Glutamatergic neuron (in vitro differentiated cells): Measurements from ENCODE around the gene GGT7. TPM values are rescaled to one million over a fixed set of nuclear protein-coding genes. Genes with fewer than 3 reads are reported as not detected.

Source experiments
- DNase-seq: peaks from one replicate; pipeline ENCODE4 v3.0.0; 2022
- H3K27ac Mint-ChIP-seq: one replicate; pipeline ENCODE4 v1.8.0; 2020; ENCODE audit warnings: mild to moderate bottlenecking, mixed read lengths, inconsistent platforms; ENCODE audit not compliant: unreplicated experiment
- H3K27me3 Mint-ChIP-seq: one replicate; pipeline ENCODE4 v1.8.0; 2020; ENCODE audit warnings: mild to moderate bottlenecking, moderate library complexity, mixed read lengths, inconsistent platforms; ENCODE audit not compliant: unreplicated experiment
- H3K36me3 Mint-ChIP-seq: one replicate; pipeline ENCODE4 v1.8.0; 2020; ENCODE audit warnings: mild to moderate bottlenecking, mixed read lengths, inconsistent platforms; ENCODE audit not compliant: unreplicated experiment
- H3K4me1 Mint-ChIP-seq: one replicate; pipeline ENCODE4 v1.8.0; 2020; ENCODE audit warnings: mild to moderate bottlenecking, low read depth, mixed read lengths, inconsistent platforms; ENCODE audit not compliant: unreplicated experiment
- H3K4me3 Mint-ChIP-seq: one replicate; pipeline ENCODE4 v1.8.0; 2020; ENCODE audit warnings: mild to moderate bottlenecking, mixed read lengths, inconsistent platforms; ENCODE audit not compliant: unreplicated experiment
- H3K9me3 Mint-ChIP-seq: one replicate; pipeline ENCODE4 v1.8.0; 2020; ENCODE audit warnings: mild to moderate bottlenecking, moderate library complexity, mixed read lengths, inconsistent platforms; ENCODE audit not compliant: unreplicated experiment
- total RNA-seq: library from RNA; stranded (reverse); fragmentation: NEBNext Ultra II Directional; extraction: Animal tissue kit (Norgen Biotek cat#: 25700); gene quantifications from one replicate; pipeline ENCODE4 v1.2.1, GENCODE V29; 2021; ENCODE audit not compliant: unreplicated experiment
- TF ChIP-seq, protein P1 (sequence below): fragments of 200-600 bp; sonication (generic); IDR thresholded peaks from one replicate; pipeline ENCODE4 v1.5.0; 2021; ENCODE audit not compliant: partially characterized antibody, unreplicated experiment

The GGT7 gene
- total RNA-seq, 1 donor from 2014 or later = 81.9 TPM

DNA sequence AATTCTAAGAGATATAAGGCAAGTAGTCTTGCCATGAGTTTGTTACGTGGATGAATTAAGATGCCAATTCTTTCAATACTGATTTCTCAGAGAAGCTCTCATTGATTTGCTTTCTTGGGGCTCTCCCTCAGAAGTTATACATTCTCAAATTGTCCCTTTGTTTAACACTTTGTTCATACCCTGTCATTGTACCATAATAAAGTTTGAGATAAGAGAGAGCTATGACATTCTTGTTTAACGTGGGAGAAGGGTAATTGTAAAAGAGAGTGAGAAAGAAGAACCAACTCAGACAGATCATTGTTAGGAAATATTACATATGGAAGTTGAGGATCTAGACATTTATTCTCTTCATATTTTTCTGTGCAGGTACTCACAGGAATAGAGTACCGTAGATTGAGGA, 22.8 kb upstream of the GGT7 start:
- Mint-ChIP-seq H3K27ac (no peak overlapping the region), H3K27me3 (no peaks in the 10 kb centered on the region), H3K36me3 (peaks cover 7% of the 10 kb centered on the region), H3K9me3 (peaks cover under 1% of the 10 kb centered on the region), H3K4me3 (no peak overlapping the region), H3K4me1 (no peaks in the 10 kb centered on the region)
- TF ChIP-seq, protein P1, sequence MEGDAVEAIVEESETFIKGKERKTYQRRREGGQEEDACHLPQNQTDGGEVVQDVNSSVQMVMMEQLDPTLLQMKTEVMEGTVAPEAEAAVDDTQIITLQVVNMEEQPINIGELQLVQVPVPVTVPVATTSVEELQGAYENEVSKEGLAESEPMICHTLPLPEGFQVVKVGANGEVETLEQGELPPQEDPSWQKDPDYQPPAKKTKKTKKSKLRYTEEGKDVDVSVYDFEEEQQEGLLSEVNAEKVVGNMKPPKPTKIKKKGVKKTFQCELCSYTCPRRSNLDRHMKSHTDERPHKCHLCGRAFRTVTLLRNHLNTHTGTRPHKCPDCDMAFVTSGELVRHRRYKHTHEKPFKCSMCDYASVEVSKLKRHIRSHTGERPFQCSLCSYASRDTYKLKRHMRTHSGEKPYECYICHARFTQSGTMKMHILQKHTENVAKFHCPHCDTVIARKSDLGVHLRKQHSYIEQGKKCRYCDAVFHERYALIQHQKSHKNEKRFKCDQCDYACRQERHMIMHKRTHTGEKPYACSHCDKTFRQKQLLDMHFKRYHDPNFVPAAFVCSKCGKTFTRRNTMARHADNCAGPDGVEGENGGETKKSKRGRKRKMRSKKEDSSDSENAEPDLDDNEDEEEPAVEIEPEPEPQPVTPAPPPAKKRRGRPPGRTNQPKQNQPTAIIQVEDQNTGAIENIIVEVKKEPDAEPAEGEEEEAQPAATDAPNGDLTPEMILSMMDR = no peak
- no peak for DNase-seq

GRCh38 chr20:34894723-34895122, 22.1 kb upstream of the GGT7 start:
- no peaks in the 10 kb centered on the region for H3K9me3 Mint-ChIP-seq
- H3K4me3 Mint-ChIP-seq = no peak overlapping the region
- H3K4me1 Mint-ChIP-seq = no peaks in the 10 kb centered on the region
- no peaks in the 10 kb centered on the region for H3K27me3 Mint-ChIP-seq
- DNase-seq = no peak
- TF ChIP-seq, protein P1 = no peak
- no peak overlapping the region for H3K27ac Mint-ChIP-seq
- peaks cover 7% of the 10 kb centered on the region for H3K36me3 Mint-ChIP-seq

- Mint-ChIP-seq H3K4me3 (no peak overlapping the region), H3K4me1 (no peaks in the 10 kb centered on the region), H3K9me3 (no peaks in the 10 kb centered on the region), H3K36me3 (no peaks in the 10 kb centered on the region), H3K27me3 (no peaks in the 10 kb centered on the region), H3K27ac (no peak overlapping the region)
- no peak for DNase-seq
- TF ChIP-seq, protein P1 = no peak
Measured at GRCh38 chr20:34892671-34893070, 20.0 kb upstream of the GGT7 start.

DNA sequence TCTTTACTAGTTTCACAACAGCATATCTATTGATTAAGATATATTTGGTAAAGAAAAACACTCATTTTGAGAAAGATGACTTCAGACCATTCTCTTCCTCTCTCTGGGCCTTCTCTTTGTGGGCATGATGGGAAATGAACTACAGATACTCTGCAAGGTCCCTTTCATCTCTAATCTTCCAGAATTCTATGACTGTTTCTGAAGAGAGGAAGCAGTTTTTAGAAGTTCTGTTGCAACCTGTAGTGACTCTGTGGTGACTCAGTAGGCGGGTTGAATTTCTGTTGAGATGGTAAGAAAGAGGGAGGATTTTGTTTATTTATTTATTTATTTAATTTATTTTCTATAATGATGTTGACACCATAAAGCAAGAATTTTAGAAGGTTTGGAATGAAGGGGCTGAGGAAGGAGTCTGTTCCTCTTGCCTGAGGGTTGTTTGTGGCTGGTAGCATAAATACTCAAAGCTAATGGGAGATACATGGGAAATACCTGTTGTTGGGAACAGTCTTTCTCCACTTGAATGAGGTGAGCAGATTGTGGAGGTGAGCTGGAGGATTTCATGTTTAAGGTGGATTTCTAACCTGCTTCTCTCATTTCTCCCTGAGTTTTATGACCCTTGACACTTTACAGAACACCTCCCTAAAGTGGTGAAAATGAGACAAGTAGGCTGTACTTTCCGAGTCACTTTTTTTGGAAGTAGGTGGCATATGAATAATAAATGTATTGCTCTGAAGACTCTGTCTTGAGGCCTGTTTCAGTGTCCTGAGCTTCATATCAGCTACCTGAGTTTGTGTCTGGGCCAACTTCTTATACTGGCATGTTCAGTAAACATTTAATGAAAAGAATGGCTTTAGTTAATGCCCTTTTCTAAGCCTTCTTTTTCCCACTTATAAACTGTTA, 18.8 kb upstream of the GGT7 start:
- Mint-ChIP-seq H3K27ac (no peak overlapping the region), H3K9me3 (no peaks in the 10 kb centered on the region), H3K36me3 (no peaks in the 10 kb centered on the region), H3K27me3 (no peaks in the 10 kb centered on the region), H3K4me3 (no peak overlapping the region), H3K4me1 (no peaks in the 10 kb centered on the region)
- no peak for DNase-seq
- TF ChIP-seq, protein P1 = no peak

DNA sequence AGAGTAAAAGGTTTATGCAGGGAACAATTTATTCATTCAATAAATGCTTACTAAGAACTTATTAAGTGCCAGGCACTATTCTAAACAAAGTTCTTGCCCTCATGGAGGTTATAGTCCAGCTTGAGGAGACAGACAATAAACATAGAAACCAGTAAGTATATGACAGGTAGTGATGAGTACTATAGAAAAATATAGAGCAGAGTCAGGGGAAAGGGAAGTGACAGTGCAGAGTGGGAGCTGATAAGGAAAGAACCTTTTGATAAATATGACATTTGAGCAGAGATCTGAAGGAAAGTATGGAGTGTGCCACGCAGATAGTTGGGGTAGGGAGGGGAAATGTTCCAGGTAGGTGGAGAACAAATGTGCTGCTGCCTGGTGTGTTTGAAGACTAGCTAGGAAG, 15.8 kb upstream of the GGT7 start:
- Mint-ChIP-seq H3K4me3 (no peak overlapping the region), H3K36me3 (no peaks in the 10 kb centered on the region), H3K4me1 (no peaks in the 10 kb centered on the region), H3K27ac (no peak overlapping the region), H3K9me3 (no peaks in the 10 kb centered on the region), H3K27me3 (no peaks in the 10 kb centered on the region)
- no peak for DNase-seq
- TF ChIP-seq, protein P1 = no peak
